ENCODE measurements around the gene NT5C3B.
A peak's percentile ranks its signal among the peaks of the same experiment; 100 is the strongest.

The NT5C3B gene

GRCh38 chr17:41813152-41813680 is 22.8 kb downstream of the NT5C3B start:
- no peak for TF ChIP-seq CTCF (IDR thresholded peaks at IDR 0.05; ENCODE audit: extremely low read depth, missing control alignments)
- no peak for DNase-seq (ENCODE audit: low spot score)

GRCh38 chr17:41812381-41813151 is 23.5 kb downstream of the NT5C3B start, which contains the start of gene FKBP10:
Gene FKBP10, plus strand, starts transcription at chr17:41813004. Its CDS starts 31 bp downstream, at chr17:41813035.
- no peak for TF ChIP-seq CTCF (IDR thresholded peaks at IDR 0.05; ENCODE audit: extremely low read depth, missing control alignments)
- DNase-seq (ENCODE audit: low spot score), result peak; percentile 75

DNA sequence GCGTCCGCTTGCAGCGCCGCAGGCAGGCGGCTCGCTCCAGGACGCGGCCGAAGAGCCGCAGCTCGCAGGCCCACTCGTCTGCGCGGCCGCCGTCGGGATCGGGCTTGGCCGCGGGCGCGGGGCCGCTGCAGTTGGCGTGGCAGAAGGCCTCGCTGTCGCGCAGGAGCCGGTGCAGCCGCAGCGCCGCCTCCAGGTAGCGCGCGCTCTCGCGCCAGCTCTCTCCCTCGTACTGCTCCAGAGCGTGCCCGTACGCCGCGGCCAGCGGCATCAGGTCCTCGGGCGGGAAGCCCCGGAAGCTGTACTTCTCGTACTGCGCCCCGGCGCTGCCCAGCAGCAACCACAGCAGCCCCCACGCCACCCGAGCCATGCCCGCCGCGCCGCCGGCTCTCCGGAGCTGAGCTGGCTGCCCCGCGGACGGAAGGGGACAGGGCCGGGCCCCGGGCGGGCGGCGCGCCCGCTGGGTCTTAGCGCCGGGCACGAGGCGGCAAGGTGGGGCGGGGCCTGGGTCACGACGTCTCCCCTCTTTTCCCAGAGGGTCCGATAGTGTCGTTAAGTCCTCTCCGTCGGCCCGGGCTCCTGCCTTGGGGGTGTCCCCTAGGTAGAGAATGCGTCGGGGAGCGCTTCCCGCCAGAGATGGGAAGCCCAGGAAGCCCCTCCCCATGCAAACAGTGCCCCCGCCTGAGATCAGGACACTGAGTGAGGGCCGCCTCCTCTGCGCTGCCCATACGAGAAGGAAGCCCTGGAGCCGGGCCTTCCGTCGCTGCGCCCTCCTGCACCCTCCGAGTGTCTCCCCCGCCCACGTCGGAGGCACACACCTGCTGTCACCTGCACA is 24.3 kb downstream of the NT5C3B start, which contains the start of gene P3H4:
P3H4 (minus strand) TSS at position 401 of the 832 bp plus-strand sequence; CDS start at position 367, 34 bp downstream.
- peak; percentile 59 for TF ChIP-seq CTCF (IDR thresholded peaks at IDR 0.05; ENCODE audit: extremely low read depth, missing control alignments)
- DNase-seq (ENCODE audit: low spot score), result peak; percentile 91

- no peak for DNase-seq (ENCODE audit: low spot score)
These were observed 25.1 kb downstream of the NT5C3B start for GRCh38 chr17:41810659-41811548.

DNA sequence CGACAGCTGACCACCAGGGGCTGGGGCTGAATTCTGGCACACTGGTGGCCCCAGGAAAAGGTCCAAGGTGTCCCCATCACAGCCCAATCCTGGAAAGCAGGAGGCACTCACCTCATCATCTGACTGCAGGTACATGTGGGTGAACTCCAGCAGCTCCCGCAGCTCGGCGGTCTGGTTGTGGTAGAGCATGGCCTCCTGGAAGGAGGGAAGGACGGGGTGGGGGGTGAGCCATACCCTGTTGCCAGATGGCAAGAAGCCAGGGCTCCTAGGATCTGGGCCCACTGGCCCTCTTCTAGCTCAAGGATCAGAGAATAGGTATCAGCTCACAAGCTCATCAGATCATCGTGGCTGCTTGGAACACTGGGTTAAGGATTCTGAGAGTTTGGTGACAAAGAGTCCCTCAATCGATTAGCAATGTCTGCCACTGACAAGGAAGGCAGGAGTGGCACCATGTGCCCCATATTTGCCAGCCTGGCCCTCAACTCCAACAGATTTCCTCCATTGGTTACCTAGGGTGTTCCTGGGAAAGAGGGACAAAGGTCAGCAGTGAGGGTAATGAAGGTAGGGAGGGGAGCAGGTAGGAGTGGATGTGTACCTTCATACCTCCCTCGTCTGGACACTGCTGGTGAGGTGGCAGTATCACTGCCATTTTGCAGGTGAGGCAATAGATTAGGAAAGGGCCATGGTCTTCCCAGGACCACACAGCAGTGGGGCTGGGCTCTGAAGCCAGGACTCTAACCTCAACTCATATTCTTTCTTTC is 29.2 kb downstream of the NT5C3B start:
- TF ChIP-seq CTCF (IDR thresholded peaks at IDR 0.05; ENCODE audit: extremely low read depth, missing control alignments), result no peak
- no peak for DNase-seq (ENCODE audit: low spot score)

More at GRCh38 chr17:41810659-41811548, 25.1 kb downstream of the NT5C3B start:
- no peak for TF ChIP-seq CTCF (IDR thresholded peaks at IDR 0.05; ENCODE audit: extremely low read depth, missing control alignments)
